Renal cortex interstitium (tissue), 3 donors: ENCODE results near the gene STRIP1. TPM values are rescaled to one million over a fixed set of nuclear protein-coding genes. Genes with fewer than 3 reads are reported as not detected.

Experiments used
- polyA plus RNA-seq, 3 donors: library from polyadenylated mRNA; unstranded; fragments of 120-200 nt; gene quantifications; one replicate each; pipeline ENCODE4 v1.2.1, GENCODE V29; 2013; ENCODE audit not compliant: insufficient read length in 3 of 3

The STRIP1 gene
- polyA plus RNA-seq, 3 donors, result 43.6 to 54.7 (median 47.0) TPM

Other genes starting within 250 kb of the STRIP1 start
- gene CSF1, start 123.8 kb upstream of the STRIP1 start, polyA plus RNA-seq, result 1 to 10 TPM; 6.2 to 9.8 (median 6.6) TPM
- gene AHCYL1, start 49.9 kb upstream of the STRIP1 start, polyA plus RNA-seq, result 100 to 1,000 TPM; 104 to 123 (median 117) TPM
- gene ALX3, start 36.0 kb downstream of the STRIP1 start, polyA plus RNA-seq, result not detected
- gene UBL4B, start 77.8 kb downstream of the STRIP1 start, polyA plus RNA-seq, result not detected
- 1 to 10 TPM in 1 of 3 donors, under 1 TPM in 2; 0.76 to 1.1 (median 0.85) TPM for gene SLC6A17, start 115.9 kb downstream of the STRIP1 start, polyA plus RNA-seq
- gene KCNC4, start 175.7 kb downstream of the STRIP1 start, polyA plus RNA-seq, result 1 to 10 TPM; 4.7 to 7.5 (median 4.7) TPM